ENCODE measurements around the gene GSAP.
"Not testable (repeated sequence)": the region's sequence is repeated elsewhere in the genome, so short reads cannot be mapped to it uniquely, and the experiment has no call there.

GRCh38 chr7:77463632-77464031 is 47.5 kb upstream of the GSAP start:
- not testable (repeated sequence) for TF ChIP-seq POLR2A (IDR thresholded peaks at IDR 0.05; ENCODE audit: low read depth); CTCF (IDR thresholded peaks at IDR 0.05); POLR2AphosphoS5 (IDR thresholded peaks at IDR 0.05)

Data from esophagus muscularis mucosa (tissue), 3 donors.